Measurements from ENCODE around the gene F8. TPM values are rescaled to one million over a fixed set of nuclear protein-coding genes. Genes with fewer than 3 reads are reported as not detected.
"Not testable (repeated sequence)": the region's sequence is repeated elsewhere in the genome, so short reads cannot be mapped to it uniquely, and the experiment has no call there.

F8 gene
- total RNA-seq, 3 donors from 2014 or later, result 1.3 to 2.4 (median 1.5) TPM

GRCh38 chrX:154892296-154892695 is 130.2 kb downstream of the F8 start:
- ATAC-seq (no peak), DNase-seq (no peak)
- H3K27me3 Mint-ChIP-seq (ENCODE audit: low read depth), result no peaks in the 10 kb centered on the region

GRCh38 chrX:154890990-154891639 is 131.4 kb downstream of the F8 start:
- peaks cover 11% of the 10 kb centered on the region for H3K4me1 Mint-ChIP-seq (ENCODE audit: low read depth)
- no peaks in the 10 kb centered on the region for H3K9me3 Mint-ChIP-seq
- no peak for ATAC-seq
- no peaks in the 10 kb centered on the region for H3K27me3 Mint-ChIP-seq (ENCODE audit: low read depth)
- DNase-seq, result no peak
- no peak overlapping the region for H3K4me3 Mint-ChIP-seq
- H3K36me3 Mint-ChIP-seq (ENCODE audit: insufficient read depth), result no peaks in the 10 kb centered on the region

More at GRCh38 chrX:154892296-154892695, 130.2 kb downstream of the F8 start:
- H3K4me3 Mint-ChIP-seq, result no peak overlapping the region
- no peaks in the 10 kb centered on the region for H3K9me3 Mint-ChIP-seq
- peaks cover 11% of the 10 kb centered on the region for H3K4me1 Mint-ChIP-seq (ENCODE audit: low read depth)
- H3K36me3 Mint-ChIP-seq (ENCODE audit: insufficient read depth), result no peaks in the 10 kb centered on the region

DNA sequence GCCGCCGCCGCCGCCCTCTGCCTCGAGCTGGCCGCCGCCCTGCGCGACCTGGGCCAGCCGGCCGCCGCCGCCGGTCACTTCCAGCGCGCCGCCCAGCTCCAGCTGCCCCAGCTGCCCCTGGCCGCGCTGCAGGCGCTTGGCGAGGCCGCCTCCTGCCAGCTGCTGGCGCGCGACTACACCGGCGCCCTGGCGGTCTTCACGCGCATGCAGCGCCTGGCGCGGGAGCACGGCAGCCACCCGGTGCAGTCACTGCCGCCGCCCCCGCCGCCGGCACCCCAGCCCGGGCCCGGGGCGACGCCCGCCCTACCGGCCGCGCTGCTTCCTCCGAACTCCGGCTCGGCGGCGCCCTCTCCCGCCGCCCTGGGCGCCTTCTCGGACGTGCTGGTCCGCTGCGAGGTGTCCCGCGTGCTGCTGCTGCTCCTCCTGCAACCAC is 135.7 kb downstream of the F8 start:
- not testable (repeated sequence) for H3K4me3 Mint-ChIP-seq; DNase-seq; H3K4me1 Mint-ChIP-seq (ENCODE audit: low read depth); H3K27me3 Mint-ChIP-seq (ENCODE audit: low read depth); H3K9me3 Mint-ChIP-seq; H3K36me3 Mint-ChIP-seq (ENCODE audit: insufficient read depth)
- peak; percentile 68 for ATAC-seq

- not testable (repeated sequence) for H3K9me3 Mint-ChIP-seq; H3K27me3 Mint-ChIP-seq (ENCODE audit: low read depth); H3K36me3 Mint-ChIP-seq (ENCODE audit: insufficient read depth); H3K4me1 Mint-ChIP-seq (ENCODE audit: low read depth); H3K4me3 Mint-ChIP-seq
- DNase-seq, result peak; percentile 7
- peak; percentile 84 to 86 for ATAC-seq
Measured at GRCh38 chrX:154886069-154886788, 136.3 kb downstream of the F8 start, which contains the start of gene F8A1. Gene F8A1, plus strand, starts transcription at chrX:154886355. Its CDS starts 20 bp downstream, at chrX:154886375.

DNA sequence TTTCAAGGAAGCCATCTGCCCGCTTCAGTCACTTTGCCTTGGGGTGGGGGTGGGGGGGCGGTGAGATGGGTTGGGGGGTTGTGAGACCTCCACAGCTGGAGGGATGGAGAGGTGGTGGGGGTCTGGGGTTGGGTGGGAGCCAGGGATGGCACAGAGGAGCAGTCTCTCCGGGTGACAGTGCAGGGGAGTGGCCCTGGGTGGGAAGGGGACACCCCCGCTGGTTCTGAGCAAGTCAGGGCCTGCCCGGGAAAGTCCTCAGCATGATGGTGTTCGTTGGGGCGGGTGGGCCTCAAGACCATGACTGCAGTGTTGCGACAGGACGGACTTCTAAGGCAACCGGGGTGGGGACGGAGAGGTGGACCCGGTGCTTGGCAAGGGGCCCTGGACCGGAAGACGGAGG is 137.0 kb downstream of the F8 start:
- not testable (repeated sequence) for ATAC-seq; H3K36me3 Mint-ChIP-seq (ENCODE audit: insufficient read depth); H3K4me1 Mint-ChIP-seq (ENCODE audit: low read depth); DNase-seq; H3K9me3 Mint-ChIP-seq; H3K27me3 Mint-ChIP-seq (ENCODE audit: low read depth); H3K4me3 Mint-ChIP-seq

DNA sequence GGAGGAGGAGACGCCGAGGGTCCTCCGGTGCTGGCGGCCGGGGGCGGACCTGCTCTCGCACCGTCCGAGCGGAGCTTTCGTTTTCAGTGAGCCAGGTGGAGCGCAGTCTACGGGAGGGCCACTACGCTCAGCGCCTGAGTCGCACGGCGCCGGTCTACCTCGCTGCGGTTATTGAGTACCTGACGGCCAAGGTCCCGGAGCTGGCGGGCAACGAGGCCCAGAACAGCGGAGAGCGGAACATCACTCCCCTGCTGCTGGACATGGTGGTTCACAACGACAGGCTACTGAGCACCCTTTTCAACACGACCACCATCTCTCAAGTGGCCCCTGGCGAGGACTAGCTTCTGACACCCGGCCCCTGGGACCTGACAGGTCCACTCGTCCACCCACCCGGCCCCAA is 137.5 kb downstream of the F8 start:
- H3K36me3 Mint-ChIP-seq (ENCODE audit: insufficient read depth); ATAC-seq; H3K4me1 Mint-ChIP-seq (ENCODE audit: low read depth); DNase-seq; H3K4me3 Mint-ChIP-seq; H3K27me3 Mint-ChIP-seq (ENCODE audit: low read depth); H3K9me3 Mint-ChIP-seq: not testable (repeated sequence)

GRCh38 chrX:154884069-154884468 is 138.5 kb downstream of the F8 start:
- H3K4me1 Mint-ChIP-seq (ENCODE audit: low read depth); H3K27me3 Mint-ChIP-seq (ENCODE audit: low read depth); H3K9me3 Mint-ChIP-seq; H3K36me3 Mint-ChIP-seq (ENCODE audit: insufficient read depth); DNase-seq; H3K4me3 Mint-ChIP-seq: not testable (repeated sequence)
- ATAC-seq, result peak in 1 of 2 donors; percentile 21

GRCh38 chrX:154873329-154873728 is 149.2 kb downstream of the F8 start:
- Mint-ChIP-seq H3K36me3 (ENCODE audit: insufficient read depth) (no peaks in the 10 kb centered on the region), H3K9me3 (peaks cover 5% of the 10 kb centered on the region), H3K4me3 (no peak overlapping the region), H3K4me1 (ENCODE audit: low read depth) (no peaks in the 10 kb centered on the region), H3K27me3 (ENCODE audit: low read depth) (no peaks in the 10 kb centered on the region)
- no peak for DNase-seq
- ATAC-seq, result no peak

DNA sequence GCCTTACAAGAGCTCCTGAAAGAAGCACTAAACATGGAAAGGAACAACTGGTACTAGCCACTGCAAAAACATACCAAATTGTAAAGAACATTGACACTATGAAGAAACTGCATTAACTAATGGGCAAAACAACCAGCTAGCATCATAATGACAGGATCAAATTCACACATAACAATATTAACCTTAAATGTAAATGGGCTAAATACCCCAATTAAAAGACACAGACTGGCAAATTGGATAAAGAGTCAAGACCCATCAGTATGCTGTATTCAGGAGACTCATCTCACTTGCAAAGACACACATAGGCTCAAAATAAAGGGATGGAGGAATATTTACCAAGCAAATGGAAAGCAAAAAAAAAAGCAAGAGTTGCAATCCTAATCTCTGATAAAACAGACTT is 154.0 kb downstream of the F8 start:
- peaks cover 15% of the 10 kb centered on the region for H3K9me3 Mint-ChIP-seq
- not testable (repeated sequence) for H3K4me3 Mint-ChIP-seq; H3K27me3 Mint-ChIP-seq (ENCODE audit: low read depth); ATAC-seq; H3K36me3 Mint-ChIP-seq (ENCODE audit: insufficient read depth); H3K4me1 Mint-ChIP-seq (ENCODE audit: low read depth); DNase-seq

DNA sequence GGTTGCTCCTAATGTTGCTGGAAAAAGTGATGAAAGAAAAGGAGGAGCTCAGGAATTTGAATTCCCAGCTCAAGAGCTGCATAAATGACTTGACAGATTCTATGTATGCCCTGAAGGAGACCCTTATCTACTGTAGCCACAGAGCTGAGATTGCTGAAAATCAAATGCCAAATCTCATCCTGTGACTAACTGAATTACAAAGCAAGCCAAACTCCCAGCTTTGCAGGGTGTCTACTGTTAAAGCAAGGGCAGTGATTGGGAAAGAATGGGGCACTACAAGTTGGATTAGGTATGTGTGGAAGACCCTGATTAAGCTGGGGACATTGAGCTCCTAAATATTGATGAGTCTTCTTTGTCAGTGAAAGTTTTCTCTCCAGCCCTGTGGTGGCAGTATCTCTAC is 167.3 kb downstream of the F8 start:
- Mint-ChIP-seq H3K36me3 (ENCODE audit: insufficient read depth) (peaks cover 7% of the 10 kb centered on the region), H3K27me3 (ENCODE audit: low read depth) (no peaks in the 10 kb centered on the region), H3K9me3 (no peaks in the 10 kb centered on the region), H3K4me3 (no peak overlapping the region), H3K4me1 (ENCODE audit: low read depth) (no peaks in the 10 kb centered on the region)
- DNase-seq (no peak), ATAC-seq (no peak)

GRCh38 chrX:154850957-154851611 is 171.4 kb downstream of the F8 start:
- no peak for DNase-seq
- ATAC-seq, result no peak
- H3K36me3 Mint-ChIP-seq (ENCODE audit: insufficient read depth), result peaks cover 3% of the 10 kb centered on the region
- H3K4me3 Mint-ChIP-seq, result no peak overlapping the region
- H3K27me3 Mint-ChIP-seq (ENCODE audit: low read depth), result no peaks in the 10 kb centered on the region
- no peaks in the 10 kb centered on the region for H3K9me3 Mint-ChIP-seq
- H3K4me1 Mint-ChIP-seq (ENCODE audit: low read depth), result no peaks in the 10 kb centered on the region

- Mint-ChIP-seq H3K4me1 (ENCODE audit: low read depth) (no peaks in the 10 kb centered on the region), H3K27me3 (ENCODE audit: low read depth) (no peaks in the 10 kb centered on the region), H3K4me3 (no peak overlapping the region), H3K36me3 (ENCODE audit: insufficient read depth) (no peaks in the 10 kb centered on the region), H3K9me3 (no peaks in the 10 kb centered on the region)
- DNase-seq (no peak), ATAC-seq (no peak)
Measured at GRCh38 chrX:154840856-154841255, 181.7 kb downstream of the F8 start.

GRCh38 chrX:154836163-154836562 is 186.4 kb downstream of the F8 start:
- no peak overlapping the region for H3K4me3 Mint-ChIP-seq
- no peaks in the 10 kb centered on the region for H3K9me3 Mint-ChIP-seq
- H3K27me3 Mint-ChIP-seq (ENCODE audit: low read depth), result no peaks in the 10 kb centered on the region
- DNase-seq (no peak), ATAC-seq (no peak)
- H3K36me3 Mint-ChIP-seq (ENCODE audit: insufficient read depth), result no peaks in the 10 kb centered on the region
- no peaks in the 10 kb centered on the region for H3K4me1 Mint-ChIP-seq (ENCODE audit: low read depth)

GRCh38 chrX:154834562-154834961 is 188.0 kb downstream of the F8 start, which contains the start of gene SMIM9:
Gene SMIM9, minus strand, starts transcription at chrX:154834662. Its CDS starts 3,806 bp downstream, at chrX:154830856.
- no peaks in the 10 kb centered on the region for H3K27me3 Mint-ChIP-seq (ENCODE audit: low read depth)
- ATAC-seq, result no peak
- H3K4me3 Mint-ChIP-seq, result no peak within 1 kb of the TSS
- no peaks in the 10 kb centered on the region for H3K36me3 Mint-ChIP-seq (ENCODE audit: insufficient read depth)
- no peak for DNase-seq
- H3K4me1 Mint-ChIP-seq (ENCODE audit: low read depth), result peaks cover 4% of the 10 kb centered on the region
- H3K9me3 Mint-ChIP-seq, result no peaks in the 10 kb centered on the region
